Cardiac fibroblast (primary cell): ENCODE data around the gene HSPG2.

Source experiments
- DNase-seq, 2 donors: peaks; one replicate each; pipeline versions ENCODE4 v3.0.0 to v3.0.0-alpha.2; 2010; ENCODE audit warnings: low read depth in 2 of 2
- H3K4me3 ChIP-seq, 2 donors: replicated peaks in 1 of 2; 1 replicate in 1 of 2; 2 replicates in 1 of 2; pipeline ENCODE4 v1.5.1; 2011; ENCODE audit warnings: low read depth in 2 of 2, low read length in 2 of 2, mild to moderate bottlenecking in 2 of 2, moderate library complexity in 1 of 2
- TF ChIP-seq, protein P1 (sequence below): IDR thresholded peaks from one replicate; pipeline ENCODE4 v1.5.1; 2011; ENCODE audit warnings: low read depth, mild to moderate bottlenecking, low read length, inconsistent platforms

Gene HSPG2

DNA sequence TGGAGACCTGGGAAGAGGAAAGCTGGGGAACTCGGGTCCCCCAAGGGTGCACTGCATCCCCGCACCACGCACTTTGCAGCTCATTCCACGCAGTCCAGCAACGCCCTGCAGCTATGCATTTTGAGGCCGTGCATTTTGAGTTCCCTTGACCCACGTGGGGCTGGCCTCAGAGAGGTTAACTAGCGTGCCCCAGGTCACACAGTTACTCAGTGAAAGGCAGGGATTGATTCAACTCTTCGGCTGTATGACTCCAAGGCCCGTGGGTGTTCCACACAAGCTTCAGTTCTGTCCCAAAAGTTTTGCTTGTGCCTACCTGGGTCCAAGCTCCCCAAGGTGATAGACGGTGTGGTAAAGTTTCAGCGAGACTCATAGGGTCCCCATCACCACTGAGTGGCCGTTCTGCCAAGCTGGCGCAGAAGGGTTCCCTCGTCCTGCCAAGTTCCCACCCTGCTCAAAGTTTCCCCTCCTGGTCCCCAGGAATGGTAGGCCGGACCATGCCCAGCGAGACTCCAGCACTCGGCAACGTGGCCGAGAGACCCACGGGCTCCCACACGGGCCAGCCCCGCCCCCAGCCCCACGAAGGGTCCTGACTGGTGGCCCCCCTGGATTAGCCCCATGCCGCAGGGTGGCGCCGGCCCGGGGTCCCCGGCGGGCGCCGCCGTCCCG, 611 bp downstream of the HSPG2 start:
- DNase-seq, result no peak
- TF ChIP-seq, protein P1, sequence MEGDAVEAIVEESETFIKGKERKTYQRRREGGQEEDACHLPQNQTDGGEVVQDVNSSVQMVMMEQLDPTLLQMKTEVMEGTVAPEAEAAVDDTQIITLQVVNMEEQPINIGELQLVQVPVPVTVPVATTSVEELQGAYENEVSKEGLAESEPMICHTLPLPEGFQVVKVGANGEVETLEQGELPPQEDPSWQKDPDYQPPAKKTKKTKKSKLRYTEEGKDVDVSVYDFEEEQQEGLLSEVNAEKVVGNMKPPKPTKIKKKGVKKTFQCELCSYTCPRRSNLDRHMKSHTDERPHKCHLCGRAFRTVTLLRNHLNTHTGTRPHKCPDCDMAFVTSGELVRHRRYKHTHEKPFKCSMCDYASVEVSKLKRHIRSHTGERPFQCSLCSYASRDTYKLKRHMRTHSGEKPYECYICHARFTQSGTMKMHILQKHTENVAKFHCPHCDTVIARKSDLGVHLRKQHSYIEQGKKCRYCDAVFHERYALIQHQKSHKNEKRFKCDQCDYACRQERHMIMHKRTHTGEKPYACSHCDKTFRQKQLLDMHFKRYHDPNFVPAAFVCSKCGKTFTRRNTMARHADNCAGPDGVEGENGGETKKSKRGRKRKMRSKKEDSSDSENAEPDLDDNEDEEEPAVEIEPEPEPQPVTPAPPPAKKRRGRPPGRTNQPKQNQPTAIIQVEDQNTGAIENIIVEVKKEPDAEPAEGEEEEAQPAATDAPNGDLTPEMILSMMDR, result no peak

DNA sequence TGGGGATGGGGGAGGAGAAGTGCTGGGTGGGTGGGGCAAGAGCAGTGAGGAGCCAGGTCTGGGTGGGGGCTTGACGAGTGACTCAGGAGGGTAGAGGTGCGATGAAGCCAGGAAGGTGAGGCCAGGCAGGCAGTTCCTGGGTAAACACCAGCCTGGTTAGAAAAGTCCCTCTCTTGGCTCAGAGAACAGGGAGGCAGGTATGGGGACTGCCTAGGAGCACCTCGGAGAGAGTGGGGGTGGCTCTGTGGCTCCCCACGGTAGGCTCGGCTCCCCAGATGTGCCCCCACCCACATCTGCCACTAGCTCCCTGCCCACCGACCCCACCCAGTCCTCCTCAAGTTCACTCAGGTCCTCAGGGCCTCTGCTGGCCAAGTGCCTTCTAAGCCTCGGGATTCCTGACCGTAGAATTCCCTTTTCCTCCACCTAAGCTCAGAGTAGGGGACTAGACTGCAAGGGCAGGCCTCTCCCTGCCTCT, 1.2 kb downstream of the HSPG2 start:
- TF ChIP-seq, protein P1, result no peak
- DNase-seq, result peak in 1 of 2 donors; percentile 35
- peak overlapping the region; percentile 77 to 86 for H3K4me3 ChIP-seq

More for the DNA sequence above, 611 bp downstream of the HSPG2 start:
- H3K4me3 ChIP-seq, result peak overlapping the region; percentile 77 to 86

DNA sequence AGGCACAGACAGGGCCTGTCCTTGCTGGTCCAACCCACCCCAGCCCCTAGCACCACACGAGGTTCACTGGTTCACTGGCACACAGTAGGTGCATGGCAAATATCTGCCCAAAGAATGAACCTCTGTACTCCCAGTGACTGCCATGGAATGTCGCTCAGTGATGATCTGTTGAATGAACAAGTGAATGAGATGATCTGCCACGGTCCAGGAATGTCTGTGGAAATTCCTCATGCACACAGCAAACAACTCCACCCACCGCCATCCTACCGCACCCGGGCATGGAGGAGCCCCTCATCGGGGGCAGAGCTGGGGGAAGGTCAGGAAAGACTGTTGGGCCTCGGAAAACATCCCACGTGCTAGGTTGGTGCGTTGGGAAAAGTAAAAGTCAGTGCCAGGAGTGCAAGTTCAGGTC, 1.7 kb downstream of the HSPG2 start:
- peak overlapping the region; percentile 77 to 86 for H3K4me3 ChIP-seq
- TF ChIP-seq, protein P1, result no peak
- DNase-seq, result peak in 1 of 2 donors; percentile 38

DNA sequence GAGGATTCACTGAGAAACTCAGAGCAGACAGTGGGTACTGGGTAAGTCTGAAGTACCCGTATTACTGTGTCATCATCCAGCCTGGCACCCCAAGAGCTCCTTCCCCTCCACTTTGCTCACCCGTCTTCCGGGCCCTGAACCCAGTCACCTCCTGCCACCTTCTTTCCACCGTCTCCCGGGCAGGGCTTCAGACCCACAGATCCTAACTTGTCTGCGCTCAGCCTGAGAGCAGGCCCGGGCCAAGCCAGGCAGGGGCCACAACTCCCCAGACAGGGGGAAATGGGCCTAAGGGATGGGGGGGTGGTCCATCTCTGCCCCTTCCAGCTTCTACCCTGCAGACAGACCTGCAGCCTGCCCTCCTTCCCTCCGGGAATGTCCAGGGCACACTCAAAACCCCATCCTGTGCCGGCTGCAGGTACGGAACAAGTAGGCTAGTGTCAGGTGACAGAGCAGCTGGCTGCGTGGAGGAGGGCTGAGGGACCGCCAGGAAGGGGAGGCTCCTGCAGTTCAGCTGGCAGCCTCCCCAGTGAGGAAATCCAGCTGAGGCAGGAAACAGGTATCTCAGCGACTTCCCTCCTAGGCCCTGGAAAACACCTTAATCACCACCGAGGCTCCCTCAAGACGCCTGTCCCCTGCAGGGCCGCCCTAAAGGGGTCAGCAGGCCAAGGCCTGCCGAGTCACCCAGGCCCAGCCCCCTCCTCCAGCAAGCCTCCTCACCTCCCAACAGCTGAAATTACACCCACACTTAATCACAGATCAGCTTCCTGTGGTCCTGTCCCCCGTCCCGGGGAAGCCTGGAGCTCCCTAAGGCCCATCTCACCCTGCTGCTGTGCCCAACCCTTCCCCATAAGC, 3.5 kb downstream of the HSPG2 start:
- TF ChIP-seq, protein P1, result no peak
- DNase-seq, result peak in 1 of 2 donors; percentile 57
- H3K4me3 ChIP-seq, result peak overlapping the region; percentile 29 to 47

DNA sequence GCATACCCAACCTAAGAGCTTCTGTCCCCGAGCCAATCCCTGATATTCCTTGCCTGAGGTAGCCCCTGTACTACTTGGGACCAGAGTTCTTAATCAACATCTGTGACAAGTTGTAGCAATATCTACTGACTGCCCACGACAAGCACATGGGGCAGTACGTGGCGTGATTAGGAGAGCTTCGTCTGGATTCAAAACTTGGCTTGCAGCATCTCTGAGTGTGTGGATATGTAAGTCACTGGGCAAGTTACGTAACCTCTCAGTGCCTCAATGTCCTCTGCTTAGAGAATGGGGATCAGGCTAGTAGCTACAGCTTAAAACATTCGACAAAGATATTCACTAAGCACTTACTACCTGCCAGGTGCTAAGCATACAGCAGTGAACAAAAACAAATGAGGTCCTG, 5.0 kb downstream of the HSPG2 start:
- TF ChIP-seq, protein P1, result no peak
- H3K4me3 ChIP-seq, result no peak overlapping the region
- DNase-seq, result peak; percentile 89 to 93

DNA sequence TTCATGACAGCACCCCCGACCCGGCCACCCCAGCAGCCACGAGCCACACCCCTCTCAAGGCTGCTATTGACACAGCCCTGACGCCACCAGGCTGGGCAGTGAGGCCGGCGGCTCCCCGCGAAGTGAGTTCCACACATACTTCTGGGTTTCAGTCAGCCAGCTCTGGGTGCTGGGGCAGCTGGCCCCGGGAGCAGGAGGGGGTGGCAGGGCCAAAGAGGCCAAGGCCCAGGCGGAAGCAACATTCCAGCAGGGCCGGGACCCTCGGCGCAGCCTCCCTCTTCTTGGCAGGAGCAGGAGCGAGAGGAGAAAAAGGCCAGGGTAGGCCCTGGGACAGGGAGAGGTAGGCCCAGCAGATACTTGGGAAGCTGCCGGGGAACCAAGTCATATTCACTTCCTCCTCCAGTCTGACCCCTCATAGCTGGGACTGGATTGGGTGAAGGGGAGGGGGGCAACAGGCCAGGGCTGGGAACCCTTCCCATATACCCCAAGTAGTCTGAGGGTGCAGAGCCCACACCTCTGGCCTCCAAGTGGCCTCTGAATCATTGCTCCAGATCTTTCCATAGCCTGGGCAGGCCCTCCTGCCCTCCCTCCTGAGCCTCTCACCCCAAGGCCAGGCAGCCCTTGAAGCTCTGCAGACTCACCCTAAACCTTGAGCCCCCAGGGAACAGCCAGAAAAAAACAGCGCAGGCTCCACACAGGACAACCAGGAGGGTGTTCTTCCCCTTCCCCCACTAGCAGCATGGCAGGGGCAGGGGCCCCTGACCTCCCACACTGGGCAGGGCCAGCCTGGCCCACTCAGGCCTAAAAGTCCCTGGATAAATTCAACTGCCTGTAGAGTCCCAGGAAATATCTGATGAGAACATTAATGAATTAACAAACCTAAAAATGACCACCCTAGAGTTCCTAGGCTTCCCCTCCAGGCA, 5.7 kb downstream of the HSPG2 start:
- peak overlapping the region in 1 of 2 donors; percentile 2 for H3K4me3 ChIP-seq
- TF ChIP-seq, protein P1, result no peak
- peak; percentile 91 to 96 for DNase-seq
